HepG2 (cell line): Measurements from ENCODE around the gene DMAC2L. TPM values are rescaled to one million over a fixed set of nuclear protein-coding genes. Genes with fewer than 3 reads are reported as not detected.

Experiments used
- ATAC-seq: fragments of 200-7000 bp; cut with Tn5 transposase; 3 replicates; pipeline ENCODE4 v1.9.1; 2020; ENCODE audit warnings: mild to moderate bottlenecking, moderate library complexity
- BruUV-seq: library from RNA; stranded (reverse); fragments of 400-500 nt; replicated peaks from 2 replicates; lab custom pipeline; 2021; lab: Mats Ljungman, UMichigan
- CTCF ChIA-PET: fragments of 300-600 bp; formaldehyde crosslinking; extraction: SDS; loops from one replicate; lab custom pipeline; 2021; ENCODE audit warnings: low total read pairs, inconsistent platforms, low intra/inter-chr PET ratio; lab: Yijun Ruan, JAX
- POLR2A ChIA-PET: fragments of 350-600 bp; sonication (Branson Sonifier 250); formaldehyde crosslinking; loops from one replicate; lab custom pipeline; 2020; ENCODE audit warnings: antibody characterized with exemption, inconsistent platforms; lab: Yijun Ruan, JAX
- DNase-seq: peaks from one replicate; pipeline ENCODE4 v3.0.0-alpha.2; 2015; ENCODE audit warnings: low spot score
- FAIRE-seq: peaks from 3 replicates; lab custom pipeline; 2011; peaks lifted over from hg19 to GRCh38; lab: Jason Lieb, UNC
- H2AFZ ChIP-seq: one replicate; pipeline ENCODE4 v1.6.1; 2011; ENCODE audit warnings: low read length, inconsistent platforms
- H3K27ac ChIP-seq: fragments of 300-600 bp; 3 replicates; pipeline ENCODE4 v1.8.0; 2011; ENCODE audit warnings: mixed run types, mild to moderate bottlenecking, mixed read lengths, low read length, inconsistent platforms; ENCODE audit not compliant: insufficient read depth; ENCODE audit errors: extremely low read length
- H3K27me3 ChIP-seq, 2 experiments: fragments of 200-600 bp in 1 of 2; 2 replicates in 1 of 2; 3 replicates in 1 of 2; pipeline versions ENCODE4 v1.6.0 to v1.8.0; 2011; ENCODE audit warnings: low read length in 2 of 2, mild to moderate bottlenecking in 2 of 2, moderate library complexity in 2 of 2, inconsistent platforms in 1 of 2; ENCODE audit not compliant: insufficient read depth in 2 of 2, control insufficient read depth in 1 of 2
- H3K36me3 ChIP-seq, 2 experiments: fragments of 200-600 bp in 1 of 2; replicated peaks in 1 of 2; 2 replicates in 1 of 2; 3 replicates in 1 of 2; pipeline versions ENCODE4 v1.5.1 to v1.8.0; 2011; ENCODE audit warnings: low read length in 2 of 2, inconsistent platforms in 1 of 2; ENCODE audit not compliant: insufficient read depth in 2 of 2, control insufficient read depth in 1 of 2
- H3K4me1 ChIP-seq: 2 replicates; pipeline ENCODE4 v1.5.1; 2012; ENCODE audit warnings: low read length, inconsistent platforms; ENCODE audit not compliant: insufficient read depth
- H3K4me2 ChIP-seq: 2 replicates; pipeline ENCODE4 v1.6.0; 2011; ENCODE audit warnings: low read depth, low read length, inconsistent platforms
- H3K4me3 ChIP-seq, 3 experiments: fragments of 200-600 bp in 1 of 3; sonication (generic), shearing (Covaris generic) in 1 of 3; replicated peaks in 1 of 3; 2 replicates each; pipeline ENCODE4 v1.5.1; 2011 to 2016; ENCODE audit warnings: low read length in 3 of 3, inconsistent platforms in 2 of 3, low read depth in 2 of 3, mild to moderate bottlenecking in 2 of 3, control low read depth in 1 of 3, mixed read lengths in 1 of 3; ENCODE audit not compliant: insufficient read depth in 1 of 3
- H3K79me2 ChIP-seq: one replicate; pipeline ENCODE4 v1.6.1; 2011; ENCODE audit warnings: low read length, inconsistent platforms; ENCODE audit not compliant: insufficient read depth
- H3K9ac ChIP-seq: 2 replicates; pipeline ENCODE4 v1.6.0; 2011; ENCODE audit warnings: mild to moderate bottlenecking, low read depth, low read length, inconsistent platforms; ENCODE audit not compliant: insufficient read depth
- H3K9me3 ChIP-seq: 2 replicates; pipeline ENCODE4 v1.5.1; 2012; ENCODE audit warnings: mild to moderate bottlenecking, low read length
- H4K20me1 ChIP-seq: 2 replicates; pipeline ENCODE4 v1.6.0; 2011; ENCODE audit warnings: inconsistent platforms, mild to moderate bottlenecking, low read length, moderate library complexity; ENCODE audit not compliant: insufficient read depth
- BATF2 ChIP-seq: sonication (generic); formaldehyde crosslinking; IDR thresholded peaks from 2 replicates; pipeline ENCODE4 v1.8.0; 2022; ENCODE audit warnings: mild to moderate bottlenecking, missing genetic modification reagents, moderate library complexity
- CERS6 ChIP-seq: sonication (generic); formaldehyde crosslinking; IDR thresholded peaks from 2 replicates; pipeline ENCODE4 v1.5.0; 2020; ENCODE audit warnings: missing genetic modification reagents
- KMT2A ChIP-seq: sonication (generic); formaldehyde crosslinking; IDR thresholded peaks from 2 replicates; pipeline ENCODE4 v1.4.0; 2020; ENCODE audit warnings: missing genetic modification reagents
- ZBTB7A ChIP-seq: sonication (generic); formaldehyde crosslinking; IDR thresholded peaks from 2 replicates; pipeline ENCODE4 v1.8.0; 2022; ENCODE audit warnings: mild to moderate bottlenecking, missing genetic modification reagents
- ZNF124 ChIP-seq: sonication (generic); formaldehyde crosslinking; IDR thresholded peaks from 2 replicates; pipeline ENCODE4 v1.4.0; 2020; ENCODE audit warnings: missing genetic modification reagents
- ZNF556 ChIP-seq: sonication (generic); formaldehyde crosslinking; IDR thresholded peaks from 2 replicates; pipeline ENCODE4 v1.4.0; 2020; ENCODE audit warnings: mild to moderate bottlenecking, missing genetic modification reagents, borderline replicate concordance
- ZNF564 ChIP-seq: sonication (generic); formaldehyde crosslinking; IDR thresholded peaks from 2 replicates; pipeline ENCODE4 v1.8.1; 2023; ENCODE audit warnings: mild to moderate bottlenecking, missing genetic modification reagents
- ZNF597 ChIP-seq: sonication (generic); formaldehyde crosslinking; IDR thresholded peaks from 2 replicates; pipeline ENCODE4 v1.5.0; 2020; ENCODE audit warnings: missing genetic modification reagents
- ZNF713 ChIP-seq: sonication (generic); formaldehyde crosslinking; IDR thresholded peaks from 2 replicates; pipeline ENCODE4 v1.4.0; 2020; ENCODE audit warnings: mild to moderate bottlenecking, missing genetic modification reagents
- WGBS: methylation state at CpG from one replicate; pipeline ENCODE4 v1.1.6; 2017; ENCODE audit warnings: low lambda C conversion rate; 5-methylcytosine and 5-hydroxymethylcytosine counted together
- in situ Hi-C: cut with HindIII; loops from 2 replicates; pipeline ENCODE4 v1.10.0; 2017; ENCODE audit warnings: low pct_unique_long_range_greater_than_20kb; ENCODE audit not compliant: extremely low pct_ligation_motif_present
- intact Hi-C: fragments of 100-400 bp; cut with micrococcal nuclease; formaldehyde crosslinking; loops from one replicate; pipeline ENCODE4 v1.10.0; 2022; ENCODE audit not compliant: unreplicated experiment
- polyA plus RNA-seq, 8 experiments: library from polyadenylated mRNA; depleted of rRNA in 3 of 8; stranded (reverse) in 7 of 8; unstranded in 1 of 8; fragments of >200 nt; fragmentation: Illumina TruSeq in 4 of 8; extraction: Trizol in 4 of 8; gene quantifications; 2 replicates each; pipeline versions ENCODE4 v1.2.1 to v1.2.3, GENCODE V29; 2011 to 2016; ENCODE audit warnings: low read depth in 4 of 8, missing spikeins in 1 of 8, mixed read lengths in 1 of 8; ENCODE audit not compliant: insufficient read depth in 1 of 8
- total RNA-seq, 5 experiments: library from RNA; depleted of rRNA; stranded (reverse); fragments of >200 nt; fragmentation: Illumina TruSeq; extraction: Trizol; gene quantifications; 2 replicates each; pipeline ENCODE4 v1.2.3, GENCODE V29; 2016; ENCODE audit warnings: low read depth in 1 of 5

Gene DMAC2L
- total and polyA plus RNA-seq, 2 of the 13 experiments (the other 11 are each of a cell fraction or from before 2014, with no cell fraction given), result 19.4 to 23.2 TPM

- Histone ChIP-seq H3K9me3 (no peaks in the 10 kb centered on the region), H3K27me3 (no peaks in the 10 kb centered on the region), H3K4me2 (no peak overlapping the region), H4K20me1 (no peaks in the 10 kb centered on the region), H3K9ac (no peak overlapping the region), H2AFZ (no peak overlapping the region), H3K79me2 (no peaks in the 10 kb centered on the region), H3K4me1 (peaks cover 16% of the 10 kb centered on the region; the same call in 1 of the 2 replicates), H3K4me3 (no peak overlapping the region), H3K36me3 (no peaks in the 10 kb centered on the region), H3K27ac (no peak overlapping the region)
- in situ Hi-C loops (no loop called here), intact Hi-C loops (no loop called here)
- no TSS peak for BruUV-seq
- ChIA-PET POLR2A (no interaction called here), CTCF (no interaction called here)
- DNase-seq (no peak), FAIRE-seq (no peak), ATAC-seq (no peak)
- TF ChIP-seq ZNF713 (CRISPR knock-in tag), result no peak
- TF ChIP-seq KMT2A (CRISPR knock-in tag), result no peak
Measured at GRCh38 chr14:50348933-50349332, 36.8 kb downstream of the DMAC2L start.

GRCh38 chr14:50350975-50351374 lies 38.9 kb downstream of the DMAC2L start:
- Histone ChIP-seq H2AFZ (no peak overlapping the region), H3K4me2 (no peak overlapping the region), H3K9ac (no peak overlapping the region), H3K36me3 (no peaks in the 10 kb centered on the region), H3K4me3 (no peak overlapping the region), H4K20me1 (no peaks in the 10 kb centered on the region), H3K4me1 (peaks cover 16% of the 10 kb centered on the region; the same call in 1 of the 2 replicates), H3K79me2 (no peaks in the 10 kb centered on the region), H3K27me3 (no peaks in the 10 kb centered on the region), H3K9me3 (no peaks in the 10 kb centered on the region), H3K27ac (no peak overlapping the region)
- DNase-seq (no peak), FAIRE-seq (no peak), ATAC-seq (no peak)
- no TSS peak for BruUV-seq
- WGBS, result 92% methylated on average over 2 of the region's 2 CpGs
- intact Hi-C loops (no loop called here), in situ Hi-C loops (no loop called here)
- CTCF ChIA-PET, result no interaction called here
- POLR2A ChIA-PET, result interaction anchor here (0.6 to 1.0 kb wide), 2 partner anchors 11 to 40 kb away, joined by 3 read pairs; no protein-coding TSS in a partner anchor
- TF ChIP-seq BATF2 (CRISPR knock-in tag), result no peak
- TF ChIP-seq ZBTB7A, result no peak
- TF ChIP-seq ZNF597 (CRISPR knock-in tag), result no peak
- no peak for TF ChIP-seq CERS6
- TF ChIP-seq ZNF556, result no peak
- TF ChIP-seq ZNF564 (CRISPR knock-in tag), result no peak
- no peak for TF ChIP-seq ZNF124 (CRISPR knock-in tag)
